ENCODE data around the gene HKDC1.
A peak's percentile ranks its signal among the peaks of the same experiment; 100 is the strongest.

HKDC1 gene

DNA sequence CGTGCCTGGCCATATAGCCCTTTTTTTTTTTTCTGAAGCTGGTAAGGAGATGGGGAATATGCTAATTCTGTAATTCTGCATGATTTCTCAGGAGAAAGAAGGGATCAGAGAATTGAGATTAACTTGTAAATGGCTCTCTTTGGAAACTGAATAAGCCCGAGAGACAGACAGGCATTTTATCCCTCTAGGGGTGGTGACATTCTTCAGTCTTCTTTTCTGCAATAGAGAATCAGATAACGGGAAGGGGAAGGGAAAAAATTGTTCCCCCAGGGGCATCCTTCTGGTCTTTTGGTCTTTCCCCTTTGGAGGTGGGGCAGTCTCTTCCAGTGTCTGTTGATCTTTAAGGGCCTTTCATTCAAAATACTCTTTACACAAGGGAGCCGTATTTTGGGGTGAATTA, 92.4 kb downstream of the HKDC1 start:
- TF ChIP-seq, protein P1, sequence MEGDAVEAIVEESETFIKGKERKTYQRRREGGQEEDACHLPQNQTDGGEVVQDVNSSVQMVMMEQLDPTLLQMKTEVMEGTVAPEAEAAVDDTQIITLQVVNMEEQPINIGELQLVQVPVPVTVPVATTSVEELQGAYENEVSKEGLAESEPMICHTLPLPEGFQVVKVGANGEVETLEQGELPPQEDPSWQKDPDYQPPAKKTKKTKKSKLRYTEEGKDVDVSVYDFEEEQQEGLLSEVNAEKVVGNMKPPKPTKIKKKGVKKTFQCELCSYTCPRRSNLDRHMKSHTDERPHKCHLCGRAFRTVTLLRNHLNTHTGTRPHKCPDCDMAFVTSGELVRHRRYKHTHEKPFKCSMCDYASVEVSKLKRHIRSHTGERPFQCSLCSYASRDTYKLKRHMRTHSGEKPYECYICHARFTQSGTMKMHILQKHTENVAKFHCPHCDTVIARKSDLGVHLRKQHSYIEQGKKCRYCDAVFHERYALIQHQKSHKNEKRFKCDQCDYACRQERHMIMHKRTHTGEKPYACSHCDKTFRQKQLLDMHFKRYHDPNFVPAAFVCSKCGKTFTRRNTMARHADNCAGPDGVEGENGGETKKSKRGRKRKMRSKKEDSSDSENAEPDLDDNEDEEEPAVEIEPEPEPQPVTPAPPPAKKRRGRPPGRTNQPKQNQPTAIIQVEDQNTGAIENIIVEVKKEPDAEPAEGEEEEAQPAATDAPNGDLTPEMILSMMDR (IDR thresholded peaks at IDR 0.05; ENCODE audit: insufficient read depth, missing control alignments) = no peak
- no peak for FAIRE-seq
- DNase-seq (ENCODE audit: insufficient read length, low spot score) = peak; percentile 61

DNA sequence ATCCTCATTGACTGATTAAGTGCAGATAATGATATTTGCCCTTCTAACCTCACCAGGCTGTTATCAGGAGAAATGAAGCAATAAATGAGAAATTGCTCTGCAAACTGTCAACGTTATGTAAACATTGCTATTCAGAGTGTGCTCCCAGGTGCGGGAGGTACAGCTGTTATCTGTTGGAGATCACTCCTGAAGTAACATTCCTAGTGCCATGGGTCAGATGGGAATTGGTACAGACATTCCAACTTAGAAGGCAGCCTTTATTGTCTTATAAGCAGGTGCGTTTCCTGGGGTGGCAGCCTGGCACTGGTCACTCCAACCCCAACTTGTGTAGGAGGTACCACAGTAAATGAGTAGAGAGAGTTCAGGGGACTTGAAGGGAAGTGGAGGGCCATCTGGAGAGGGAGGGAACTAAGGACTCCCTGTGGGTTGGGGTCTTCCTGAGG, 95.0 kb downstream of the HKDC1 start:
- no peak for DNase-seq (ENCODE audit: insufficient read length, low spot score)
- FAIRE-seq = no peak

DNA sequence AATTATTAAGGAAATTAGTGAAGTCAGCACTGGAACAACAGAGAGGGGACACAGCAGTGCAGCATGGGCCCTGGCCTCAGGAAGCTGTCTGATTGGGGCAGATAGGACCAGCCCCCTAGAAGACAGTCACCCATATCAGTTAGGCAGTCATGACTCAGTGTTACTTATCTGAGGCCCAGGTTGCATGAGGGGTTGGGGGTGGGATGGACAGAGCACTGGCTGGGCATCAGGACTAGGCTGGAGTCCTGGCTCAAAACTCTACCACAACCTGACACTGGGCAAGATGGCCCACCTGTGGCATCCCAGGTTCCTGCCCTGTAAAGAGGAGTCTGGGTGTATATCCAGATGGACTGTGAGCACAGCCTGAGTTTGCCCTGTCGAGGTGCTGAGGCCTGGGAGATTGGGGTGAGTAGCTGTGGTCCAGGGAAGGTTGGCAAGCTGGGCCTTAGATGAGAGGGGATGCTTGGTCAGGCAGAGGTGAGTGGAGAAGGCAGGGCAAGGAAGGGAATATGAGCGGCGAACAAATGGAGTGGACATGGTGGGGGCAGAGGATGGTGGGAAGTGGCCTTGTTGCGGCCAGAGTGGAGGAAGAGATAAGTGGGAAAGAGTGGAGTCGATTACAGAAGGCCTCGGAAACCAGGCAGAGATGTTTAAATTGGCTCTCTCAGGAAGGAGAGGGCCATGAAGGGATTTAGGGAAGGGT, 95.6 kb downstream of the HKDC1 start:
- FAIRE-seq (no peak), DNase-seq (ENCODE audit: insufficient read length, low spot score) (no peak)
- TF ChIP-seq, protein P1 (IDR thresholded peaks at IDR 0.05; ENCODE audit: insufficient read depth, missing control alignments) = no peak

More for the DNA sequence above, 95.0 kb downstream of the HKDC1 start:
- TF ChIP-seq, protein P1 (IDR thresholded peaks at IDR 0.05; ENCODE audit: insufficient read depth, missing control alignments) = no peak

DNA sequence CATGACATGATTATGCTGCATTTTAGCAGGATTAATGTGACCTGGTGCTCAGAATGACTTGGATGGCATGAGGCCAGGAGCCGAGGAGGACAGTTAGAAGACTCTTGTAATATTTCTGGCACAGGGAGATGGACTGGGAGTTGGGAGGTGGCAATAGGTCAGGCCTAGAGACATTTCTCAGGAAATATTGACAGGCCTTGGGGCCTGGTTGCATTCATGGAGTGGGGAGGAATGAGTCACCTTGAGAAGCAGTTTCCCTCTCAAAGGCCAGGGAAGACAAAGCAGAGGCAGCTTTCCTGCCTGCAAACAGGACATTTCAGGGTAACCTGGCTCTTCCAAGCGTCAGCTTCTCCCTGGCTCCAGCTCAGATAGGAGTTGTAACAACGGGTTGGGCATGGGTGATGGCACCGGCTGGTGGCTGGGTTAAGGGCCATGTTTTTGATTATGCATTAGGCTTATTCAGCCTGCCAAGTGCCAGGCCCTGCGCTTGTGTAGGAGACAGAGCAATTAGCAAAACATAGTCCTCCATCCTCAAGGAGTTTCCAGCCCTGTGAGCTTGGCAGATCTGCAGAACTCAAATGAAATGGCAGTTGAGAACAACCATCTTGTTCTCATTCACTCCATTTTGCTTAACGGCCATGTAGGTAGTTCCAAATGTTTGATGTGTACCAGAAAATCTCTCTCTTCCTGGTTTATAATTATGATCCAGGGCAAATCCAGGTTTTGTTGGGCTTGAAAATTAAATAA, 96.4 kb downstream of the HKDC1 start:
- DNase-seq (ENCODE audit: insufficient read length, low spot score) = no peak
- TF ChIP-seq, protein P1 (IDR thresholded peaks at IDR 0.05; ENCODE audit: insufficient read depth, missing control alignments) = no peak
- no peak for FAIRE-seq

Data from D721Med (cell line).